ENCODE data around the gene HAPLN1.

The HAPLN1 gene

GRCh38 chr5:83633285-83633684 is 87.4 kb downstream of the HAPLN1 start:
- no peak for DNase-seq

GRCh38 chr5:83632874-83633273 is 87.8 kb downstream of the HAPLN1 start:
- no peak for DNase-seq

GRCh38 chr5:83628360-83628759 is 92.3 kb downstream of the HAPLN1 start:
- no peak for DNase-seq

GRCh38 chr5:83614841-83615240 is 105.8 kb downstream of the HAPLN1 start:
- no peak for DNase-seq

- DNase-seq: peak; percentile 25 to 80
Observed at GRCh38 chr5:83608122-83608521, 112.5 kb downstream of the HAPLN1 start.

GRCh38 chr5:83595217-83595616 is 125.4 kb downstream of the HAPLN1 start:
- no peak for DNase-seq

- no peak for DNase-seq
Observed at GRCh38 chr5:83590966-83591365, 129.7 kb downstream of the HAPLN1 start.

GRCh38 chr5:83589786-83590185 is 130.9 kb downstream of the HAPLN1 start:
- DNase-seq: no peak
